H7 (cell line): Measurements from ENCODE around the gene TNKS1BP1. TPM values are rescaled to one million over a fixed set of nuclear protein-coding genes. Genes with fewer than 3 reads are reported as not detected.
"Not testable (repeated sequence)": the region's sequence is repeated elsewhere in the genome, so short reads cannot be mapped to it uniquely, and the experiment has no call there.

Experiments
- DNase-seq: peaks from one replicate; pipeline ENCODE4 v3.0.0; 2012
- H3K27me3 ChIP-seq: 2 replicates; pipeline ENCODE4 v1.6.0; 2011; ENCODE audit warnings: mild to moderate bottlenecking, low read length; ENCODE audit not compliant: control insufficient read depth, insufficient read depth
- H3K36me3 ChIP-seq: replicated peaks from 2 replicates; pipeline ENCODE4 v1.5.1; 2011; ENCODE audit warnings: low read length; ENCODE audit not compliant: control insufficient read depth, insufficient read depth
- H3K4me3 ChIP-seq: 2 replicates; pipeline ENCODE4 v1.5.1; 2011; ENCODE audit warnings: low read depth, mild to moderate bottlenecking, control low read depth, low read length, moderate library complexity; ENCODE audit not compliant: insufficient read depth
- total RNA-seq: library from RNA; depleted of rRNA; stranded (reverse); fragments of >200 nt; shearing (Covaris generic); gene quantifications from 2 replicates; pipeline ENCODE4 v1.2.3, GENCODE V29; 2014

Gene TNKS1BP1
- total RNA-seq, 1 experiment from 2014 or later = 48.5 TPM

- H3K4me3 ChIP-seq = no peak overlapping the region
- DNase-seq = peak; percentile 20
- H3K27me3 ChIP-seq = no peaks in the 10 kb centered on the region
- peaks cover 41% of the 10 kb centered on the region for H3K36me3 ChIP-seq
These were observed 20.7 kb downstream of the TNKS1BP1 start for GRCh38 chr11:57303990-57304579.

- Histone ChIP-seq H3K27me3 (no peaks in the 10 kb centered on the region), H3K36me3 (peaks cover 41% of the 10 kb centered on the region), H3K4me3 (no peak overlapping the region)
- peak; percentile 80 for DNase-seq
These were observed 21.3 kb downstream of the TNKS1BP1 start for GRCh38 chr11:57303280-57303989.

GRCh38 chr11:57302489-57302888, 22.3 kb downstream of the TNKS1BP1 start:
- peak; percentile 28 for DNase-seq
- H3K36me3 ChIP-seq = peaks cover 39% of the 10 kb centered on the region
- no peaks in the 10 kb centered on the region for H3K27me3 ChIP-seq
- H3K4me3 ChIP-seq = no peak overlapping the region

- Histone ChIP-seq H3K36me3 (peaks cover 39% of the 10 kb centered on the region), H3K27me3 (no peaks in the 10 kb centered on the region), H3K4me3 (no peak overlapping the region)
- peak; percentile 35 for DNase-seq
These were observed 22.9 kb downstream of the TNKS1BP1 start for GRCh38 chr11:57301711-57302423.

DNA sequence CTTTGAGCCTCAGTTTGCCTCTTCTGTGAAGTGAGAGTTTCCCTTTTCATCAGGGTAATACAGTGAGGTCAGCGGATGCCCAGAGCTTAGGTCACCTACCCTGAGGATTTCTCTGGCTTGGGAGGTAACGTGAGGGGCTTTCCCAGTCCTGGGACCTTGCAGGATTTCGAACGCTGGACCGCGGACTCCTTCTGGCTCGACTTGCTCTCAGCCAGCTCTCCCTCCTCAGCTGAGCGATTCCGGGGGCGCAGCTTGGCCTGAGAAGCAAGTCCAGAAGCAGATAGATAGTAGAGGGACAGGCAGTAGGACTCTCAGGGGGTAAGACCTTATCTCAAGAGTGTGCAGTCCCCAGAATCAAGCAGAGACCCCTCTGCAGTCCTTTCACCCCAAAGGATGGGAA, 24.0 kb downstream of the TNKS1BP1 start:
- H3K36me3 ChIP-seq = peaks cover 39% of the 10 kb centered on the region

GRCh38 chr11:57299150-57299737, 25.5 kb downstream of the TNKS1BP1 start:
- Histone ChIP-seq H3K27me3 (no peaks in the 10 kb centered on the region), H3K36me3 (peaks cover 38% of the 10 kb centered on the region), H3K4me3 (no peak overlapping the region)
- peak; percentile 31 for DNase-seq

More for the DNA sequence above, 24.0 kb downstream of the TNKS1BP1 start:
- Histone ChIP-seq H3K27me3 (no peaks in the 10 kb centered on the region), H3K4me3 (no peak overlapping the region)
- no peak for DNase-seq

DNA sequence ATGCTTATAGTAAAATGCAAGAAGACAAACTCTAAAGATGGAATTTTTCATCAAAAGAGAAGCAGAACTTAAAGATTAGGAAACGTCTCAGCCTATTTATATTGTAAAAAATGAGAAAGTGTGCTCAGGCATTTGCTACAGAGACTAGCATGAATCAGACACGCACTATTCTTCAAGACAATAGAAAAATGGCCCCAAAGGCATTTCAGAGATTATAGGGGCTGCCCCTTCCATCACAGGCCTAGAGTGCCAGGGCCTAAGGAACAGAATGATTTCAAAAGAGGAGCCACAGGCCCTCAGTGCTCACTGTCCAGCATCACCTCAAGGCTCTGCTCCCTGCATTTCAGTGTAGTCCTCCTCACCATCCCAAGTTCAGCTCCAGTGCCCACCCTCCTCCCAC, 27.5 kb downstream of the TNKS1BP1 start:
- H3K36me3 ChIP-seq = peaks cover 33% of the 10 kb centered on the region
- no peak overlapping the region for H3K4me3 ChIP-seq
- DNase-seq = no peak
- H3K27me3 ChIP-seq = no peaks in the 10 kb centered on the region

DNA sequence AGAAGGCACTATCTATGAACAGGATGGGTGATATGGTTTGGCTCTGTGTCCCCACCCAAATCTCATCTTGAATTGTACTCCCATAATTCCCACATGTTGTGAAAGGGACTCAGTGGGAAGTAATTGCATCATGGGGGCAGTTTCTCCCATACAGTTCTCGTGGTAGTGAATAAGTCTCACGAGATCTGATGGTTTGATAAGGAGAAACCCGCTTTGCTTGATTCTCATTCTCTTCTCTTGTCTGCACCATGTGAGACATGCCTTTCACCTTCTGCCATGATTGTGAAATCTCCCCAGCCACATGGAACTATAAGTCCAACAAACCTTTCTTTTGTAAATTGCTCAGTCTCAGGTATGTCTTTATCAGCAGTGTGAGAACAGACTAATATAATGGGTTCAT, 28.5 kb downstream of the TNKS1BP1 start:
- H3K36me3 ChIP-seq = peaks cover 26% of the 10 kb centered on the region
- not testable (repeated sequence) for H3K27me3 ChIP-seq, H3K4me3 ChIP-seq, DNase-seq

- Histone ChIP-seq H3K4me3 (no peak overlapping the region), H3K27me3 (no peaks in the 10 kb centered on the region), H3K36me3 (peaks cover 9% of the 10 kb centered on the region)
- peak; percentile 64 for DNase-seq
These were observed 30.3 kb downstream of the TNKS1BP1 start for GRCh38 chr11:57294225-57295131.

DNA sequence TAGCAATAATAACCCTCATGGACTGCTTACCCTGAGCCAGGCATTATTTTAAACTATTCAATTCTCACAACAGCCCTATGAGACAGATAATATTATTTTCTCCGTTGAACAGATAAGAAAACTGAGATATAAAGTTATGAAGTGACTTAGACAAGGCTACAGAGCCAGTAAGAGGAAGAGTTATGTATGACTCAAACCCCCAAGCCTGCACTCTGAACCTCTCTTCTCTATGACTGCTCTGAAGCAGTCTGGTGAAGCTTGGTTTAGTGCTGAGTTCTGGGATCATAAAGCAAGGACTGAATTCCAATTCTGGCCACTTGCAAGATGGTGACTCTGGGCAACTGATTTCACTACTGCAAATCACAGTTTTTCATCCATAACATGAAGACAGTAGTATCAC, 34.5 kb downstream of the TNKS1BP1 start:
- Histone ChIP-seq H3K27me3 (no peaks in the 10 kb centered on the region), H3K4me3 (no peak overlapping the region), H3K36me3 (no peaks in the 10 kb centered on the region)
- DNase-seq = no peak

DNA sequence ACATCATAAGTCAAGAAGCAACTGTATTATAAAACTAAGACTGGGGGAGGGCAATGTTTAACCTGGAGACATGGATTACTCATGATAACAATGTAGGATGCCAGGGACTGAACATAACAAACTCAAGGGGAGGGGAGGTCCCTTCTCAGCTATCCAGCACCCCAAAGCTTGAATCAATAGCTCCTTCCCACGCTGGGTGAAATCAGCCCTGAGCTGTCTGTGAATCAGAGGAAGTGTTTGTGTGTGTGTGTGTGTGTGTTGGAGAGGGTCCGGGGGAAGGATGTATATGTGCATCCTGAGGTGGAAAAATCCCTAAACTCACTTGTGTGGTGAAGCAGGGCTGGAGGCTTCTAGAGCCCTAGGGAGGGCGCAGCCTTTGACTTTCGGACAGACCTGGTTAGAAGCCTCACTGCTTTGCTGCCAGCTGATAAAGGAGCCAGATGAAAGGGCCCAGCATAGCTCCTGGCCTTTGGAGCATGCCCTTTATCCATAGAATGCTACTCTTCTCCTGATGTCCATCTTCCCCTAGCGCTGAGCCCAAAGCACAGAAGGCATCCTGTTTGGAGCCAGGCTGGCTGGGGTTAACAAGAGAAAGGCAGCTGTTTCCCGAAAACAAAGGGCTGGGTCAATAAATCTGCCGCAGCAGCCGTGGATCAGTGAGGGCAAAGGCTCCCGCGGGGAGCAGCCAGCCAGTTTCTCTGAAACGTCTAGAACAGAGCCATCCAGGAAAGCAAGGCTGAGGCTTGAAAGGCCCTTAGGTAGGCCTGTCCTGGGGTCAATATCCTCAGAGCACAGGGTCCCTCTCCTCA, 35.8 kb downstream of the TNKS1BP1 start:
- H3K36me3 ChIP-seq = no peaks in the 10 kb centered on the region
- DNase-seq = peak; percentile 43
- H3K27me3 ChIP-seq = no peaks in the 10 kb centered on the region
- no peak overlapping the region for H3K4me3 ChIP-seq

DNA sequence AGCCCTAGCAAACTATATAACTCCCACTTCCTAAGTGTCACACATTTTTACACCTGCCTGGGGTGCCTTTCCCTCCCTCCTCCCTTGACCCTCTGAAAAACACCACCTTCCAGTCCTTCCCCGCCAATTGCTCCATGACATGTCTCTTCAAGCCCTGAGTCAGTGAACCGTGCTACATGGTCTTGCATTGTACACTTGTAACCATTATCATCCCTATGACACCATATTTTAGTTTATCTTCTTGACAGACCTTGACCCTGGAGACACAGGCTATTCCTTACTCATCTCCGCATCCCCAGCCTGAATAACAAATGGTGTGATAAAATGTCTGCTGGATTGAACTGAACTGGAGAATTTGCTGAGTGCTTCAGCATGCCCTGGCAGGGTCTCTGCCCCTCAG, 36.9 kb downstream of the TNKS1BP1 start:
- Histone ChIP-seq H3K4me3 (no peak overlapping the region), H3K36me3 (no peaks in the 10 kb centered on the region), H3K27me3 (no peaks in the 10 kb centered on the region)
- DNase-seq = no peak

DNA sequence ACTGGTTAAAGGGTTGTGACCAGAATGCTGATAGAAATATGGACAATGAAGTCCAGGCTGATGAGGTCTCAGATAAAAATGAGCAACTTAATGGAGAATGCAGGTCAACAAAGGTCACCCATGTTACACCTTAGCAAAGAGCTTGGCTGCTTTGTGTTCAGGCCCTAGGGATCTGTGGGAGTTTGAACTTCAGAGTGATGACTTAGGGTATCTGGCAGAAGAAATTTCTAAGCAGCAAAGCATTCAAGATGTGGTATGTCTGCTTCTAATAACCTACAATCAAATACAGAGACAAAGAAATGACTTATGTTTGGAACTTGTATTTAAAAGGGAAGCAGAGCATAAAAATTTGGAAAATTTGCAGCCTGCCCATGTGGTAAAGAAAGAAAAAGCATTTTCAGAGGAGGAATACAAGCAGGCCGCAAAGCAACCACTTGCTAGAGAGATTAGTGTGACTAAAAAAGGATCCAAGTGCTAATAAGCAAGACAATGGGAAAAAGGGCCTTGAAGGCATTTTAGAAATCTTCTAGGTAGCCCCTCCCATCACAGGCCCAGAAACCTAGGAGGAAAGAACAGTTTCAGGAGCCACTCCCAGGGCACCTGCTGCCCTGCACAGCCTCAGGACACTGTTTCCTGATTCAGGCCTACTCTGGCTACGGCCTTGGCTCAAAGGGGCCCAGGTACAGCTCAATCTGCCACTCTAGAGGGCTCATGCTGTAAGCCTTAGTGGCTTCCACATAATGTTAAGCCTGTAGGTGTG, 41.3 kb downstream of the TNKS1BP1 start:
- Histone ChIP-seq H3K4me3 (no peak overlapping the region), H3K36me3 (no peaks in the 10 kb centered on the region; the same call in 1 of the 2 replicates), H3K27me3 (no peaks in the 10 kb centered on the region)
- DNase-seq = no peak
